OCI-LY3 (cell line): ENCODE measurements around the gene PTPRD.

Source experiments
- CTCF ChIP-seq: fragments of 200-600, 300-600 bp; sonication (generic); IDR thresholded peaks from 2 replicates; pipeline ENCODE4 v1.5.1; 2014; ENCODE audit warnings: antibody characterized with exemption, low read length, low read depth
- EZH2phosphoT487 ChIP-seq: fragments of 200-600 bp; shearing (Covaris generic); IDR thresholded peaks from 2 replicates; pipeline ENCODE4 v1.6.1; 2018; ENCODE audit warnings: antibody characterized with exemption, mixed run types, low read depth

- TF ChIP-seq CTCF (no peak), EZH2phosphoT487 (no peak)
Observed at GRCh38 chr9:8874482-8874881, 1738.3 kb downstream of the PTPRD start.
